Esophagus squamous epithelium (tissue), 5 donors: ENCODE measurements around the gene PXDC1. TPM values are rescaled to one million over a fixed set of nuclear protein-coding genes. Genes with fewer than 3 reads are reported as not detected.

Experiments used
- DNase-seq: peaks from one replicate; lab custom pipeline; 2025; lab: John Stamatoyannopoulos, UW
- H3K27ac ChIP-seq, 4 donors: fragments of 200-600 bp; sonication (generic); one replicate each; pipeline ENCODE4 v1.5.1; 2016 to 2019; ENCODE audit warnings: mild to moderate bottlenecking in 1 of 4
- H3K27me3 ChIP-seq, 4 donors: fragments of 200-600 bp; sonication (generic); 1 replicate in 3 of 4; 2 replicates in 1 of 4; pipeline versions ENCODE4 v1.5.1 to v1.6.0; 2017 to 2021; ENCODE audit warnings: antibody characterized with exemption in 1 of 4
- H3K36me3 ChIP-seq, 3 donors: fragments of 200-600 bp; sonication (generic); one replicate each; pipeline ENCODE4 v1.5.1; 2016 to 2019
- H3K4me1 ChIP-seq, 3 donors: fragments of 200-600 bp; sonication (generic); one replicate each; pipeline ENCODE4 v1.5.1; 2017 to 2019
- H3K4me3 ChIP-seq, 4 donors: fragments of 200-600 bp; sonication (generic); 1 replicate in 3 of 4; 2 replicates in 1 of 4; pipeline ENCODE4 v1.5.1; 2016 to 2019; ENCODE audit warnings: mild to moderate bottlenecking in 2 of 4, moderate library complexity in 1 of 4
- H3K9me3 ChIP-seq, 3 donors: fragments of 200-600 bp; sonication (generic); one replicate each; pipeline ENCODE4 v1.5.1; 2016 to 2019
- CTCF ChIP-seq, 6 experiments: fragments of 450-650 bp in 4 of 6; fragments of 200-600 bp in 2 of 6; sonication (generic) in 2 of 6; IDR thresholded peaks; one replicate each; pipeline ENCODE4 v1.5.1; 2016 to 2019; ENCODE audit warnings: antibody characterized with exemption in 6 of 6, mild to moderate bottlenecking in 4 of 6, moderate library complexity in 4 of 6
- POLR2A ChIP-seq, 4 donors: fragments of 450-650 bp; IDR thresholded peaks; one replicate each; pipeline ENCODE4 v1.6.1; 2017; ENCODE audit warnings: antibody characterized with exemption in 4 of 4, mild to moderate bottlenecking in 4 of 4, moderate library complexity in 3 of 4
- WGBS, 2 donors: methylation state at CpG; one replicate each; pipeline ENCODE4 v1.1.5; 2018; 5-methylcytosine and 5-hydroxymethylcytosine counted together
- intact Hi-C: fragments of 100-400 bp; cut with DNase I; formaldehyde crosslinking; loops from one replicate; pipeline ENCODE4 v1.15.0; 2022
- total RNA-seq, 4 donors: library from RNA; depleted of rRNA; stranded (reverse); fragments of >200 nt; gene quantifications; one replicate each; pipeline ENCODE4 v1.1.0, GENCODE V29; 2016
- donor health status: DM: yes; HTN: yes; CAD: no.

PXDC1 gene
- total RNA-seq, 4 donors from 2014 or later, result 12.1 to 58.0 (median 24.0) TPM

- intact Hi-C loops, result loop anchor here (5.0 kb wide), 1 partner anchor 454 kb away; no protein-coding TSS in a partner anchor
- no peaks in the 10 kb centered on the region for H3K9me3 ChIP-seq
- no peak for TF ChIP-seq CTCF (IDR thresholded peaks at IDR 0.05)
- TF ChIP-seq POLR2A (IDR thresholded peaks at IDR 0.05), result no peak
- peaks cover 0 to 31% (median 6%) of the 10 kb centered on the region in 3 donors for H3K4me1 ChIP-seq
- H3K36me3 ChIP-seq, result peaks cover 5 to 92% (median 21%) of the 10 kb centered on the region in 3 donors
- WGBS, 2 donors, result 78 to 79% methylated on average over 6 to 7 of the region's 7 CpGs
- no peaks in the 10 kb centered on the region for H3K27me3 ChIP-seq
- no peak for DNase-seq
- no peak overlapping the region for H3K27ac ChIP-seq
- H3K4me3 ChIP-seq, result no peak overlapping the region
Observed at GRCh38 chr6:3731700-3732099, 19.8 kb downstream of the PXDC1 start.

GRCh38 chr6:3729603-3730344 is 21.7 kb downstream of the PXDC1 start:
- Histone ChIP-seq H3K4me1 (peaks cover 0 to 41% (median 6%) of the 10 kb centered on the region in 3 donors), H3K36me3 (peaks cover 0 to 92% (median 10%) of the 10 kb centered on the region in 3 donors), H3K27me3 (no peaks in the 10 kb centered on the region), H3K27ac (no peak overlapping the region), H3K9me3 (no peaks in the 10 kb centered on the region), H3K4me3 (no peak overlapping the region)
- TF ChIP-seq POLR2A (IDR thresholded peaks at IDR 0.05) (no peak), CTCF (IDR thresholded peaks at IDR 0.05) (no peak)
- intact Hi-C loops, result loop anchor here (5.0 to 10.0 kb wide), 2 partner anchors 285 to 452 kb away; no protein-coding TSS in a partner anchor
- 90 to 94% methylated on average over 5 to 9 of the region's 9 CpGs for WGBS, 2 donors
- no peak for DNase-seq

- WGBS, 2 donors, result 93 to 94% methylated on average over 7 to 10 of the region's 11 CpGs
- Histone ChIP-seq H3K9me3 (no peaks in the 10 kb centered on the region), H3K4me1 (peaks cover 0 to 39% (median 4%) of the 10 kb centered on the region in 3 donors), H3K4me3 (no peak overlapping the region), H3K36me3 (peaks cover 11 to 92% (median 18%) of the 10 kb centered on the region in 3 donors), H3K27ac (no peak overlapping the region), H3K27me3 (no peaks in the 10 kb centered on the region)
- intact Hi-C loops, result loop anchor here (10.0 kb wide), 1 partner anchor 283 kb away; no protein-coding TSS in a partner anchor
- no peak for TF ChIP-seq POLR2A (IDR thresholded peaks at IDR 0.05)
- TF ChIP-seq CTCF (IDR thresholded peaks at IDR 0.05), result no peak
- no peak for DNase-seq
Observed at GRCh38 chr6:3727593-3728108, 23.9 kb downstream of the PXDC1 start.

GRCh38 chr6:3727036-3727435 is 24.5 kb downstream of the PXDC1 start:
- H3K4me1 ChIP-seq, result peaks cover 0 to 39% (median 0%) of the 10 kb centered on the region in 3 donors
- H3K36me3 ChIP-seq, result peaks cover 11 to 98% (median 19%) of the 10 kb centered on the region in 3 donors
- no peaks in the 10 kb centered on the region for H3K9me3 ChIP-seq
- H3K27me3 ChIP-seq, result no peaks in the 10 kb centered on the region
- intact Hi-C loops, result loop anchor here (10.0 kb wide), 1 partner anchor 282 kb away; no protein-coding TSS in a partner anchor
- TF ChIP-seq POLR2A (IDR thresholded peaks at IDR 0.05) (no peak), CTCF (IDR thresholded peaks at IDR 0.05) (no peak)
- no peak for DNase-seq
- no peak overlapping the region for H3K4me3 ChIP-seq
- H3K27ac ChIP-seq, result no peak overlapping the region
- WGBS, 2 donors, result 72 to 100% methylated on average over 2 to 4 of the region's 5 CpGs

GRCh38 chr6:3726421-3726820 is 25.1 kb downstream of the PXDC1 start:
- H3K27me3 ChIP-seq, result no peaks in the 10 kb centered on the region
- no peak overlapping the region for H3K27ac ChIP-seq
- no peak for TF ChIP-seq POLR2A (IDR thresholded peaks at IDR 0.05)
- TF ChIP-seq CTCF (IDR thresholded peaks at IDR 0.05), result no peak
- peaks cover 11 to 98% (median 19%) of the 10 kb centered on the region in 3 donors for H3K36me3 ChIP-seq
- no peaks in the 10 kb centered on the region for H3K9me3 ChIP-seq
- intact Hi-C loops, result loop anchor here (10.0 kb wide), 1 partner anchor 282 kb away; no protein-coding TSS in a partner anchor
- WGBS, 2 donors, result 62 to 80% methylated on average over 2 to 4 of the region's 13 CpGs
- peaks cover 0 to 39% (median 0%) of the 10 kb centered on the region in 3 donors for H3K4me1 ChIP-seq
- DNase-seq, result no peak
- no peak overlapping the region for H3K4me3 ChIP-seq
